ENCODE measurements around the gene STAC3.

DNA sequence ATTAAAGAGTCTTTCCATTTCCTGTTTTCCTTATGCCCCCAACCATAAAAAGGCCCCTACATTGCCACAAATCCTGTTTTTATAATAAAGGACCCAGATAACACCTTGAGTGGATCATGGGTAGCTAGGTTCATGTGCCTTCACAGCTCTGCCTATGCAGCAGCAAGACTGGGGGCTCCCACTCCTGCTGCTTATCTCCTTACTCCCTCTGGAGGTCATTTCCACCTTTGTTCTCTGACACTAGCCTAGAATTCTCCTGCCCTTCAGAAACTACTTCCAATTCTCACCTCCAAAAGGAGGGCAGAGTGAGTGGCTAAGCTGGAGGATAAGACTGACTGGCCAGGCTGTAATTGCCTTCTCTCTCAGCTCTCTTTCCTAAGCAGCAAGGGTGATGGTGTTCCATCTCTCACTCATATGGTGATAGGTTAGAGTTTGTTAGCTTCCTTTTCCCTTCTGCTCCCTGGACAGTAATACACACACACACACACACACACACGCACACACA, 20.0 kb upstream of the STAC3 start:
- TF ChIP-seq, protein P1, sequence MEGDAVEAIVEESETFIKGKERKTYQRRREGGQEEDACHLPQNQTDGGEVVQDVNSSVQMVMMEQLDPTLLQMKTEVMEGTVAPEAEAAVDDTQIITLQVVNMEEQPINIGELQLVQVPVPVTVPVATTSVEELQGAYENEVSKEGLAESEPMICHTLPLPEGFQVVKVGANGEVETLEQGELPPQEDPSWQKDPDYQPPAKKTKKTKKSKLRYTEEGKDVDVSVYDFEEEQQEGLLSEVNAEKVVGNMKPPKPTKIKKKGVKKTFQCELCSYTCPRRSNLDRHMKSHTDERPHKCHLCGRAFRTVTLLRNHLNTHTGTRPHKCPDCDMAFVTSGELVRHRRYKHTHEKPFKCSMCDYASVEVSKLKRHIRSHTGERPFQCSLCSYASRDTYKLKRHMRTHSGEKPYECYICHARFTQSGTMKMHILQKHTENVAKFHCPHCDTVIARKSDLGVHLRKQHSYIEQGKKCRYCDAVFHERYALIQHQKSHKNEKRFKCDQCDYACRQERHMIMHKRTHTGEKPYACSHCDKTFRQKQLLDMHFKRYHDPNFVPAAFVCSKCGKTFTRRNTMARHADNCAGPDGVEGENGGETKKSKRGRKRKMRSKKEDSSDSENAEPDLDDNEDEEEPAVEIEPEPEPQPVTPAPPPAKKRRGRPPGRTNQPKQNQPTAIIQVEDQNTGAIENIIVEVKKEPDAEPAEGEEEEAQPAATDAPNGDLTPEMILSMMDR (IDR thresholded peaks at IDR 0.05; ENCODE audit: insufficient read depth, low read length, poor library complexity, severe bottlenecking) = no peak
- TF ChIP-seq EZH2phosphoT487 (conservative IDR thresholded peaks at IDR 0.05; ENCODE audit: low read length) = no peak

Measured in SU-DHL-6 (cell line).